Left forelimb (tissue), 1 donor: ENCODE data around the gene WIPF1.

ENCODE experiments used
- DNase-seq: peaks from one replicate; pipeline ENCODE4 v3.0.0-alpha.2; 2018; ENCODE audit warnings: low spot score

Gene WIPF1

DNA sequence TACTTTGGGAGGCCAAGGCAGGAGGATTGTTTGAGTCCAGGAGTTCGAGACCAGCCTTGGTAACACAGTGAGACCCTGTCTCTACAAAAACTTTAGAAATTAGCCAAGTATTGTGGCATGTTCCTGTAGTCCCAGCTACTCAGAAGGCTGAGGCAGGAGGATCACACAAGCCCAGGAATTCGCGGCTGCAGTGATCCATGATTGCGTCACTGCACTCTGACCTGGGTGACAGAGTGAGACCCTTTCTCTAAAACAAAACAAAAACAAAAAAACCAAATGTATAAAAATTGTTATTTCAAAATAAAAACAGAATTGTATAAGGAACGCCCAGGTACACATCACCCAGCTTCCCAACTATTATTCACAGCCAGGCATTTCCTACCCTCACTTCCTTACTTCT, 56.7 kb downstream of the WIPF1 start:
- no peak for DNase-seq

DNA sequence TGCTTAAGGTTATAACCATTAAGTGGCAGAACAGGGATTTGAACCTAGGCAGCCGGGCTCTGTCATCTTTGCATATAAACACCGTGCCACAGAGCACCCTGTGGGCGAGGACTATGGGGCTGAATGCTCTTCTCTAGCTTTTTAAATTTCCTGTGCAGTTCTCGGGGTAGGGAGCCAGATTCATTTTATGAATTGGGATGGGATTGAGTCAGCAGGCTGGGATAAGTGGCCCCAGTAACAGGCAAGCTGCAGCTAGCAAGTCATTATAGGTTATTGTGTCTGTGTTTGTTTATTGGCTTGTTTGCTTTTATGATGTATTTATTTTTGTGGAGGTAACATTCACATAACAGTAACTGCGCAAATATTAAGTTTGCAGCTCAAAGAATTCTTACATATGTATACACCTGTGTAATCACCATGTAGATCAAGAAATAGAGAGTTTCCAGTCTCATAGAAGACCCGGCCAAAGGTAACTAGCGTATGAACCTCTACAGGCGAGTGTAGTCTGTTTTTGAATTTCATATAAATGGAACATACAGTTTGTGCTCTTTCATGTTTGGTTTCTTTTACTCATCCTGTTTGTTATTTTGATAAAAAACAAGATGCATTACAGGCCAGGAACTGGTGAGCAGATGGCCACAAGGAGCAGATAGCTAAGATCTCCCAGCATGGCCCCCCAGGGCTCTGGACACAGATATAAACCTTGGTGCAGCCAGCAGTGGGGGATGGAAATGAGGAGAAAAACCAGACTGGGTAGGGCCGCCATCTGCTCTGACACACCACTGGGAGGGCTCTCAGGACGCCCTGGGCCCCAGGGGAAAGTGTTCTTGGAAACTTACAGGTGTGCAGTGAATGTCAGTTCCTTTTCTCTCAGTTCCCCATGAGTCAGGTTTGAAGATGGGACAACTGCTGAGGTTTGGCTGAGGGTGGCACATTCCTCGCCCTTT, 61.6 kb downstream of the WIPF1 start:
- no peak for DNase-seq

DNA sequence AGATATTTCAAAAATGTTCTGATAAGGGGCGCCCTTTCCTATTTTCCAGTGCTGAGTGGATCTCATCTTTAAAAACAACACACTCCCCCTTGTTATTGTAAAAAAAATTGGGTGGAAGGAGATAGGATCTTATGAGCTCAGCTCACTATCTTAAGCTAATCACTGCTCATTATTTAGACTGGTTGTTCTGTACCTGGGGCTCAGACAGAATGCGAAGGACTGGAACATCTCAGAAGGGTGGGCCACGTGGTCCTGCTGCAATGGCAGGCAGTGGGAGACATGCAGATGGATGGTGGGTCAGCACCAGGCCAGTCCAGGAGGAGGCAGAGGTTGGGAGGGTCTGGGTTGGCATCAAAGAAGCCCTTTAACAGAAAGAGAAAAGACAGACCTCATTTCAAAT, 62.5 kb downstream of the WIPF1 start:
- no peak for DNase-seq

DNA sequence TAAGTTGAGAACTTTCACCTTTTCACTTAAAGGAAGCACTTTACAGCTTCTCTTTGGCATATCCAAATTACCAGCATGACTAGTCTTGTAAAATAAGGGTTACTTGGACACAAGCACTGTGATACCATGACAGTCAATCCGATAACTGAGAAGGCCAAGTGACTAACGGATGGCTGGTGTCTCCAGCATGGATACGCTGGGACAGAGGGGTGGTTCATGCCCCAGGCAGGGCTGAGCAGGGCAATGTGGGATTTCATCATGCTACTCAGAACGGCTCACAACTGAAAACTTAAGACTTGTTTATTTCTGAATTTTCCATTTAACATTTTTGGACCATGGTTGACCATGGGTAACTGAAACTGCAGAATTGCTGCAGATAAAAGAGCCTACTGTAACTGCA, 67.7 kb downstream of the WIPF1 start:
- DNase-seq = no peak

DNA sequence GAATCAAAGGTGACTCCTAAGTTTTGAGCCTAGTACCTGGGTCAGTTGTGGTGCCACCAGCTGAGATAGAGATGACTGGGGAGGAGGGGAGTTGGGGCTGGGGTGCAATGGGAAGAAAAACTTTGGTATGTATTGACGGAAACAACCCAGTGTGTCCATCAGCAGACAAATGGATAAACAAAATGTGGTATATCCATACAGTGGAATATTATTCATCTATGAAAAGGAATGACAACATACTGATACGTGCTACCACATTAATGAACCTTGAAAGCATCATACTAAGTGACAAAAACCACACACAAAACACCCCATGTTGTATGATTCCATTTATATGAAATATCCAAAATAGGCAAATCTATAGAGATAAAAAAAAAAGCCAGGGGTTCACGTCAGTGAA, 69.6 kb downstream of the WIPF1 start:
- no peak for DNase-seq

DNA sequence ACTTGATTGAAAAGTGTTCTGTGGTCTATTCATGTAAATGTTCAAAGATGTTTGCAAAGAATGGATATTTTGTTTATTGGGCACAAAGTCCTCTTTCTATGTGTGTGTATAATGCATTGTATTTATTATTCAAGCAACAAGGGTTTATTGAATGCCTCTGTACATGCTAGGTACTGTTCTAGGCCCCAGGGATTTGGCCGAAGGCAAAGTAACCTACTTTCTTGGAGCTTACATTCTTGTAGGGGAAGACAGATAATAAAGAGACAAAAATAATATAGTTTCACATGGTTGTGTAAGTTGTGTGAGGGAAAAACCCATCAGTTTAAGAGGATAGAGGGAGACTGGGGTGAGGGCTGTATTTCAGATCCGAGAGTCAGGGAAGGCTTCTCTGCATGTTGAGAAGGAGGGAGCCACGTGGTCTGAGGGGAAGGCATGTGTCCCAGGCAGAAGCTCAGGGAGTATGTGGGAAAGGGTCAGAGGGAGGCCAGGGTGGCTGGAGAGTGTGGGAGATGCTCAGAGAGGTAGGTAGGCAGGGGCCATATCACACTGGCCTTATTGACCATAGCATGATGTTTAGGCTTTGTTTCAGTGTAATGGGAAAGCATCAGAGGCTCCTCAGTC, 70.4 kb downstream of the WIPF1 start:
- no peak for DNase-seq

DNA sequence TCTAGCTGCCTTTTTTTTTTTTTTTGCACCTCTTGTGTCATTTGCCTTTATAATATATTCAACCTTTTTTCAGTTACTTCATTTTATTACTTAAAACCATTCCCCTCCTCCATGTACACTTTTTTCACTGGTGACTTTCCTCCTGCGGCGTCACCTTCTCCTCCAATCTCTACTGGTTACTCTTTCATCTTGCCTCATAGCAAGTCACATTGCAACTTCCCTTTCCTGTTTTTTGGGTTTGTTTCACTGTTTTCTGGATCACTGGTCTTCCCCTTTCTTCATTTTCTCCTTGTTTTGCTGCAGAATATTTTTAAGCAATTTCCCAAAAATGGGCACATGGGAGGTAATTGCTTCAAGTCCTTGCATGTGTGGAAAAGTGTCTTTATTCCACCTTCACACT, 73.1 kb downstream of the WIPF1 start:
- no peak for DNase-seq

DNA sequence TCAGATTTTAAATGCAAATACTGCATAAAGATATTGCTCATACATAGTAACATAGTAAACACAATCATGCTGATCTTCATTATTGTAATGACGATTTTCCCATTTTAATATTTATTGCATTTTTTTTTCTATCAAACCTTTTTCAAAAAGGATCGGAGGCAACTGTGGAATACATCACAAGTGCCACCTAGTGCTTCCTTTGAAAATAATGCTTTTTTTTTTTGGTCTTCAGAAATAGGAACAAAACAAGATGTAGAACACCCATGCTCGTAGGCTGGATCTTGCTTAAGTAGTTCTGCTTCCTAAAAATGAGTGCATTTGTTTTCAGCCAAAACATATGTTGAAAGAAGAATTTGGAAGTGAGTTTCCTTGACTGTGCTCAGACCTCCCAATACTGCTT, 75.1 kb downstream of the WIPF1 start:
- DNase-seq = no peak

DNA sequence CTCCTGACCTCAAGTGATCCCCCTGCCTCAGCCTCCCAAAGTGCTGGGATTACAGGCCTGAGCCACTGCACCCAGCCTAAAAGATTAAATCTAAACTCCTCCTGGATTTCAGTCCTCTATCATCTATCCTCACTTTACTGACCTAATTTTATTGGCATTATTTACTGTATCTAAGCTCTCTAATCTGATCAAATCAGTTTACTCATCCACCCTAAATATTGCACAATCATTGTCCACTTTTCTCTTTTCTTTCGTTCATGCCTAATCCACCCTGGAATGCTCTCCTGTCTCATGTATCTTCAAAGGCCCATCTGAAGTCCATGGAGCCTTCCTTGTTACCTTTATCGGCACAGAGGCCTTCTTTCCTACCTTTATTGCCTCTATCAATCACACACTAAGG, 79.2 kb downstream of the WIPF1 start:
- DNase-seq = no peak

DNA sequence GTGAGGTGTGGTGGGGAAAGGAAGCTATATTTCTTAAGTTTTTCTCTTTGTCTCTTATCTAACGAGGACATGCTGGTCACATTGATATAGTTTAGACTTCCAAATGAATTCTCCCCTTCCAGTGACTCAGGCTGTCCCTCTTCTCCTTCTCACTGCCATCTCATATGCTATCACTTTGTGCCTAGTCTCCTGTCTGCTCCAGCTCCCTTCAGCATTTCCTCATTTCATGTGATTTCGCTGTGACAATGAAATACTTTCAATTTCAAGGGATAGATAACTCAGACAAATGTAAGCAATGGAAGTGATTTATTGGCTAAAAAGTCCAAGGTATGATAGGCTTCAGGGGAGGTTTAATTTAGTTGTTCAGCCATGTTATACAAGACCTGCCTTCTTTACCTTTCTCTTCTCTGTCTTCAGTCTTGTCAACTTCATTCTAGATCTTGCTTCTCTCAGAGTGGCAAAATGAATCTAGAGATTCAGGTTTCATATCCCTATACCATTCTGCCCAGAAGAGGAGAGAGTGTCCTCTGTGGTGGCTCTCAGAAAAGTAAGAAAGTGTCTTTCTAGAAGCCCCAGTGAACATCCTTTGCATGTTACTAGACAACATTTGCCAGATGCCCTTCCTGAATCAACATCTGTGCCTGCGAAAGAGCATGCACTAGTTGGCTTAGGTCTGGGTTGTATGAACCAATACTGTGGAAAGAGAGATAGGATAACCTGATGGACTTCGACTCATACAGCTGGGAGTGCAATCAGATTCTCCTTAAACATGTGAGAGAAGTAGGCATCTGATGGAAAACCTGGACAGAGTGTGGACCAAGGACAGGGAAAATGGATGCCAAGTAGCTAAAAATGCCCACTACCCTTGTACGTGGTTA, 80.9 kb downstream of the WIPF1 start:
- DNase-seq = no peak

DNA sequence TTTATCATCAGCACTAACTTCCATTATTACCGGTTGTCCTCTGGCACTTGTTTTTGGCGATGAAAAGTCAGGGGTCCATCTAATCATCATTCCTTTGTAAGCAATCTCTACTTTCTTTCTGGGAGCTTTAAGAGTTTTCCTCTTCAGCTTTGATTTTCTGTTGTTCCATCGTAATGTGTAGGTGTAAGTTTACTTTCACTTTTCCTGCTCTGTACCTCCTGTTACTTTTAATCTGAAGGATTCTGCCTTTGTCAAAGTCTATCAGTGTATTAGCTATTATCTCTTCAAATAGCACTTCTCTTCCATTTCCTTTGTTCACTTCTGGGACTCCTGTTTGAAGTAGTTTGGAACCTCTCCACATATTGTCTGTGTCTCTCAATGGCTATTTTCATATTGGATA, 85.3 kb downstream of the WIPF1 start:
- no peak for DNase-seq

DNA sequence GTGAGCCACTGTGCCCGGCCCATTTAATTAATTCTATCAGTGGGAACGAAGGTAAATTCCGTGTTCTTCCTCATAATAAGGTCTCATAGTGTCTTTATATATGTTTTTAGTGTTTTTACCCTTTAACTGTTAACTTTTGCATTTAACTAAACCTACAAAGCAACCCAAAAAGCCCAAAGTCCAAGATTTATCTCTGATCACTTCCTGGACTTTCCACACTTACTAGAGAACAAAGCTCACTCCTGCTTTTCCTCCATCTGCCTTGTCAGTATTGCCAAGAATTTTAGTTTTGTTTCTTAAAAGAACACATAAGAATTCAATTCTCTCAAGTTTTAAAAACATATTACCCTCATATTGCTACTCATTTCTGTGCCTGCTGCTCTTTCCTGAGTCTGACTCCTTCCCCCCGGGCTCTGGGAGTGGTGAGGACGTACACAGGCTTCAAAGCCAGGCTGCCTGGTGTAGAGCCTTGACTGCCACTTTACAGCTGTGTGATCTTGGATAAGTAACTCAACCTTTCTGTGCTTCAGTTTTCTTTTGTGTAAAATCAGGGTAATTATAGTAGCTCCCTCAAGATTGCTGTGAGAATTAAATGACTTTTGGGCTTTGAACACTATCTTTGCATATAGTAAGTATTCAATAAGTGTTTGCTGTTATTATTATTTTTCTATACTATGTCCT, 85.9 kb downstream of the WIPF1 start:
- DNase-seq = no peak

DNA sequence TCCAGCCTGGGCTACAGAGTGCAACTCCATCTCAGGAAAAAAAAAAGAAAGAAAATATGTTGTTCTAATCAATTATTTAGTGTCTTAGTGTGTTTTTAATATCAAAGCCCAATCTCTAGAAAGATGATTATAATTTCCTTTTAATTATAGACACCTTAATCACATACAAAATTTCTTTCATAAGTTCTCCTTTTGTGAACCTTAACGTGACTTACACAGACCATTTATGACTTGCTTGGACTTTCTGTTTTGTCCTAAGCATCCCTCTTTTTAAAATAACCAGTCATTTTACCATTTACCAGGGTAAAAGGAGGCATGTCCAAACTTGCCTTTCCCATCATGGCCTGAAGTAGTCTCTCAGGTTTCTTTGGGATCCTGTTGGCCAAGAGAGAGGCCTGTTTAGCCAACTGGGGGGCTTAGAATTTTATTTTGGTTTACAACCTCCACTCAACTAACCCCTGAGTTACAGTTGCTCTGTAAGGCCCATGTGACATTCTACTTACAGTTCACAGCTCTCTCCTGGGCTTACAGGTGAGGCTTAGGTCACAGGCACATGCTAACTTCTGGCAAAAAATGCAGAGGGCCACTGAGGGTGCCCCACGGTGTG, 86.9 kb downstream of the WIPF1 start:
- no peak for DNase-seq
